HEK293 (cell line): Measurements from ENCODE around the gene ATXN7.

Source experiments
- CTCF ChIA-PET: fragments of 350-600 bp; formaldehyde crosslinking; extraction: SDS; loops from one replicate; lab custom pipeline; 2021; ENCODE audit warnings: antibody characterized with exemption; lab: Yijun Ruan, JAX
- POLR2A ChIA-PET: fragments of 300-600 bp; formaldehyde crosslinking; extraction: SDS; loops from one replicate; lab custom pipeline; 2020; ENCODE audit warnings: antibody characterized with exemption, inconsistent platforms; lab: Yijun Ruan, JAX
- H3K27ac ChIP-seq: fragments of 200-500 bp; sonication (Bioruptor generic); 2 replicates; pipeline ENCODE4 v1.5.1; 2014; ENCODE audit warnings: low read depth, low read length, control low read depth, inconsistent platforms; ENCODE audit errors: extremely low read depth
- H3K36me3 ChIP-seq, 2 experiments: fragments of 200-500 bp in 1 of 2; sonication (Bioruptor generic) in 1 of 2; 1 replicate in 1 of 2; 2 replicates in 1 of 2; pipeline ENCODE4 v1.5.1; 2014 to 2017; ENCODE audit warnings: inconsistent platforms in 2 of 2, low read length in 2 of 2; ENCODE audit not compliant: control insufficient read depth in 2 of 2, insufficient read depth in 1 of 2
- H3K4me1 ChIP-seq: fragments of 200-500 bp; sonication (Bioruptor generic); 2 replicates; pipeline ENCODE4 v1.5.1; 2014; ENCODE audit warnings: mild to moderate bottlenecking, low read length, inconsistent platforms; ENCODE audit not compliant: control insufficient read depth, insufficient read depth
- H3K4me3 ChIP-seq: 2 replicates; pipeline ENCODE4 v1.5.1; 2011; ENCODE audit warnings: low read depth, mild to moderate bottlenecking, control low read depth, low read length, moderate library complexity
- H3K9me3 ChIP-seq: fragments of 200-500 bp; sonication (Bioruptor generic); 2 replicates; pipeline ENCODE4 v1.5.1; 2014; ENCODE audit warnings: low read depth, low read length, inconsistent platforms; ENCODE audit not compliant: control insufficient read depth, insufficient read depth
- FEZF1 ChIP-seq: fragments of 450-650 bp; formaldehyde crosslinking; IDR thresholded peaks from 2 replicates; pipeline ENCODE4 v1.5.1; 2016; ENCODE audit warnings: missing biosample characterization, missing genetic modification characterization
- HOXC10 ChIP-seq: sonication (generic); formaldehyde crosslinking; IDR thresholded peaks from 2 replicates; pipeline ENCODE4 v1.8.1; 2023; ENCODE audit warnings: mild to moderate bottlenecking, missing genetic modification reagents
- KLF7 ChIP-seq: fragments of 450-650 bp; formaldehyde crosslinking; IDR thresholded peaks from 2 replicates; pipeline ENCODE4 v1.5.1; 2016; ENCODE audit warnings: missing biosample characterization, missing genetic modification characterization, borderline replicate concordance
- PRDM1 ChIP-seq: fragments of 450-650 bp; formaldehyde crosslinking; IDR thresholded peaks from 2 replicates; pipeline ENCODE4; 2016; ENCODE audit warnings: missing biosample characterization, missing genetic modification characterization
- SP2 ChIP-seq: fragments of 450-650 bp; formaldehyde crosslinking; IDR thresholded peaks from 2 replicates; pipeline ENCODE4 v1.5.1; 2016; ENCODE audit warnings: missing biosample characterization, missing genetic modification characterization
- SP7 ChIP-seq: fragments of 450-650 bp; formaldehyde crosslinking; IDR thresholded peaks from 2 replicates; pipeline ENCODE4 v1.5.1; 2016; ENCODE audit warnings: missing biosample characterization, missing genetic modification characterization
- ZBTB17 ChIP-seq: fragments of 450-650 bp; formaldehyde crosslinking; IDR thresholded peaks from 2 replicates; pipeline ENCODE4 v1.5.1; 2016; ENCODE audit warnings: missing biosample characterization, missing genetic modification characterization
- ZNF133 ChIP-seq: fragments of 450-650 bp; formaldehyde crosslinking; IDR thresholded peaks from 2 replicates; pipeline ENCODE4 v1.5.1; 2016; ENCODE audit warnings: missing biosample characterization, missing genetic modification characterization
- ZNF175 ChIP-seq: fragments of 450-650 bp; formaldehyde crosslinking; IDR thresholded peaks from 2 replicates; pipeline ENCODE4 v1.5.1; 2016; ENCODE audit warnings: missing biosample characterization, missing genetic modification characterization
- ZNF350 ChIP-seq: fragments of 450-650 bp; formaldehyde crosslinking; IDR thresholded peaks from 2 replicates; pipeline ENCODE4 v1.5.0; 2017; ENCODE audit warnings: missing biosample characterization, mild to moderate bottlenecking, missing genetic modification characterization
- ZNF354C ChIP-seq: fragments of 450-650 bp; formaldehyde crosslinking; IDR thresholded peaks from 2 replicates; pipeline ENCODE4 v1.5.1; 2016; ENCODE audit warnings: missing biosample characterization, missing genetic modification characterization, low read depth, borderline replicate concordance
- ZNF544 ChIP-seq: fragments of 450-650 bp; formaldehyde crosslinking; IDR thresholded peaks from 2 replicates; pipeline ENCODE4 v1.5.0; 2017; ENCODE audit warnings: missing biosample characterization, missing genetic modification characterization
- ZNF664 ChIP-seq: fragments of 450-650 bp; formaldehyde crosslinking; IDR thresholded peaks from 2 replicates; pipeline ENCODE4 v1.5.1; 2016; ENCODE audit warnings: missing biosample characterization, missing genetic modification characterization
- ZNF785 ChIP-seq: fragments of 450-650 bp; formaldehyde crosslinking; IDR thresholded peaks from 2 replicates; pipeline ENCODE4 v1.5.1; 2016; ENCODE audit warnings: missing biosample characterization, missing genetic modification characterization
- TF ChIP-seq, protein P1 (sequence below): fragments of 450-650 bp; formaldehyde crosslinking; IDR thresholded peaks from 2 replicates; pipeline ENCODE4 v1.5.1; 2016; ENCODE audit warnings: missing biosample characterization, missing genetic modification characterization, borderline replicate concordance
- TF ChIP-seq, protein P2 (sequence below): fragments of 450-650 bp; formaldehyde crosslinking; IDR thresholded peaks from 2 replicates; pipeline ENCODE4 v1.5.1; 2017; ENCODE audit warnings: missing biosample characterization, missing genetic modification characterization
- TF ChIP-seq, protein P3 (sequence below): fragments of 450-650 bp; formaldehyde crosslinking; IDR thresholded peaks from 2 replicates; pipeline ENCODE4 v1.5.0; 2017; ENCODE audit warnings: missing biosample characterization, missing genetic modification characterization, borderline replicate concordance
- TF ChIP-seq, protein P4 (sequence below): fragments of 450-650 bp; formaldehyde crosslinking; IDR thresholded peaks from 2 replicates; pipeline ENCODE4 v1.5.1; 2017; ENCODE audit warnings: missing biosample characterization, missing genetic modification characterization
- TF ChIP-seq, protein P5 (sequence below): fragments of 450-650 bp; formaldehyde crosslinking; IDR thresholded peaks from 2 replicates; pipeline ENCODE4 v1.5.1; 2016; ENCODE audit warnings: missing biosample characterization, missing genetic modification characterization

Gene ATXN7

DNA sequence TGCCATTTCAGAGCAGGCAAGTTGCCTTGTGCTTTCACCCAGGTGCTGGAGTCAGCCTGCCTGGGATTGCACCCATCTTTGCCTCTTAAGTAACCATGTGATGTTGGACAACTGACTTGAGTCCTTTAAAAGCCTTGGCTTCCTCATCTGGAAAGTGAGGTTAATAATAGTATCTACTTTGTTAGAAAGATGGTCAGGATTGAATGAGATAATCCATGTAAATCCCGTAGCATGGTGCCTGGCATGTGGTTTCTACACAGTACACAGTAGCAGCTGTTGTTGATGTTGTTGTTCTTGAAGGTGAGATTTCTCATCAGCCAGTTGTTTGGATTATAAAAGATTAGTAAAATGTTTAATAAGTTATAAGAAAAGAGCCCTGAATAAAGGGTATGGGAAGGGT lies 110.8 kb downstream of the ATXN7 start (continued):
- TF ChIP-seq, protein P1, sequence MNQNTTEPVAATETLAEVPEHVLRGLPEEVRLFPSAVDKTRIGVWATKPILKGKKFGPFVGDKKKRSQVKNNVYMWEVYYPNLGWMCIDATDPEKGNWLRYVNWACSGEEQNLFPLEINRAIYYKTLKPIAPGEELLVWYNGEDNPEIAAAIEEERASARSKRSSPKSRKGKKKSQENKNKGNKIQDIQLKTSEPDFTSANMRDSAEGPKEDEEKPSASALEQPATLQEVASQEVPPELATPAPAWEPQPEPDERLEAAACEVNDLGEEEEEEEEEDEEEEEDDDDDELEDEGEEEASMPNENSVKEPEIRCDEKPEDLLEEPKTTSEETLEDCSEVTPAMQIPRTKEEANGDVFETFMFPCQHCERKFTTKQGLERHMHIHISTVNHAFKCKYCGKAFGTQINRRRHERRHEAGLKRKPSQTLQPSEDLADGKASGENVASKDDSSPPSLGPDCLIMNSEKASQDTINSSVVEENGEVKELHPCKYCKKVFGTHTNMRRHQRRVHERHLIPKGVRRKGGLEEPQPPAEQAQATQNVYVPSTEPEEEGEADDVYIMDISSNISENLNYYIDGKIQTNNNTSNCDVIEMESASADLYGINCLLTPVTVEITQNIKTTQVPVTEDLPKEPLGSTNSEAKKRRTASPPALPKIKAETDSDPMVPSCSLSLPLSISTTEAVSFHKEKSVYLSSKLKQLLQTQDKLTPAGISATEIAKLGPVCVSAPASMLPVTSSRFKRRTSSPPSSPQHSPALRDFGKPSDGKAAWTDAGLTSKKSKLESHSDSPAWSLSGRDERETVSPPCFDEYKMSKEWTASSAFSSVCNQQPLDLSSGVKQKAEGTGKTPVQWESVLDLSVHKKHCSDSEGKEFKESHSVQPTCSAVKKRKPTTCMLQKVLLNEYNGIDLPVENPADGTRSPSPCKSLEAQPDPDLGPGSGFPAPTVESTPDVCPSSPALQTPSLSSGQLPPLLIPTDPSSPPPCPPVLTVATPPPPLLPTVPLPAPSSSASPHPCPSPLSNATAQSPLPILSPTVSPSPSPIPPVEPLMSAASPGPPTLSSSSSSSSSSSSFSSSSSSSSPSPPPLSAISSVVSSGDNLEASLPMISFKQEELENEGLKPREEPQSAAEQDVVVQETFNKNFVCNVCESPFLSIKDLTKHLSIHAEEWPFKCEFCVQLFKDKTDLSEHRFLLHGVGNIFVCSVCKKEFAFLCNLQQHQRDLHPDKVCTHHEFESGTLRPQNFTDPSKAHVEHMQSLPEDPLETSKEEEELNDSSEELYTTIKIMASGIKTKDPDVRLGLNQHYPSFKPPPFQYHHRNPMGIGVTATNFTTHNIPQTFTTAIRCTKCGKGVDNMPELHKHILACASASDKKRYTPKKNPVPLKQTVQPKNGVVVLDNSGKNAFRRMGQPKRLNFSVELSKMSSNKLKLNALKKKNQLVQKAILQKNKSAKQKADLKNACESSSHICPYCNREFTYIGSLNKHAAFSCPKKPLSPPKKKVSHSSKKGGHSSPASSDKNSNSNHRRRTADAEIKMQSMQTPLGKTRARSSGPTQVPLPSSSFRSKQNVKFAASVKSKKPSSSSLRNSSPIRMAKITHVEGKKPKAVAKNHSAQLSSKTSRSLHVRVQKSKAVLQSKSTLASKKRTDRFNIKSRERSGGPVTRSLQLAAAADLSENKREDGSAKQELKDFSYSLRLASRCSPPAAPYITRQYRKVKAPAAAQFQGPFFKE (tag by site-specific recombination), result no peak
- TF ChIP-seq ZNF785 (tag by site-specific recombination) (no peak), KLF7 (tag by site-specific recombination) (no peak), PRDM1 (tag by site-specific recombination) (no peak), ZNF544 (no peak)
- TF ChIP-seq, protein P2, sequence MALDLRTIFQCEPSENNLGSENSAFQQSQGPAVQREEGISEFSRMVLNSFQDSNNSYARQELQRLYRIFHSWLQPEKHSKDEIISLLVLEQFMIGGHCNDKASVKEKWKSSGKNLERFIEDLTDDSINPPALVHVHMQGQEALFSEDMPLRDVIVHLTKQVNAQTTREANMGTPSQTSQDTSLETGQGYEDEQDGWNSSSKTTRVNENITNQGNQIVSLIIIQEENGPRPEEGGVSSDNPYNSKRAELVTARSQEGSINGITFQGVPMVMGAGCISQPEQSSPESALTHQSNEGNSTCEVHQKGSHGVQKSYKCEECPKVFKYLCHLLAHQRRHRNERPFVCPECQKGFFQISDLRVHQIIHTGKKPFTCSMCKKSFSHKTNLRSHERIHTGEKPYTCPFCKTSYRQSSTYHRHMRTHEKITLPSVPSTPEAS (tag by site-specific recombination), result no peak
- TF ChIP-seq, protein P3, sequence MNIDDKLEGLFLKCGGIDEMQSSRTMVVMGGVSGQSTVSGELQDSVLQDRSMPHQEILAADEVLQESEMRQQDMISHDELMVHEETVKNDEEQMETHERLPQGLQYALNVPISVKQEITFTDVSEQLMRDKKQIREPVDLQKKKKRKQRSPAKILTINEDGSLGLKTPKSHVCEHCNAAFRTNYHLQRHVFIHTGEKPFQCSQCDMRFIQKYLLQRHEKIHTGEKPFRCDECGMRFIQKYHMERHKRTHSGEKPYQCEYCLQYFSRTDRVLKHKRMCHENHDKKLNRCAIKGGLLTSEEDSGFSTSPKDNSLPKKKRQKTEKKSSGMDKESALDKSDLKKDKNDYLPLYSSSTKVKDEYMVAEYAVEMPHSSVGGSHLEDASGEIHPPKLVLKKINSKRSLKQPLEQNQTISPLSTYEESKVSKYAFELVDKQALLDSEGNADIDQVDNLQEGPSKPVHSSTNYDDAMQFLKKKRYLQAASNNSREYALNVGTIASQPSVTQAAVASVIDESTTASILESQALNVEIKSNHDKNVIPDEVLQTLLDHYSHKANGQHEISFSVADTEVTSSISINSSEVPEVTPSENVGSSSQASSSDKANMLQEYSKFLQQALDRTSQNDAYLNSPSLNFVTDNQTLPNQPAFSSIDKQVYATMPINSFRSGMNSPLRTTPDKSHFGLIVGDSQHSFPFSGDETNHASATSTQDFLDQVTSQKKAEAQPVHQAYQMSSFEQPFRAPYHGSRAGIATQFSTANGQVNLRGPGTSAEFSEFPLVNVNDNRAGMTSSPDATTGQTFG (tag by site-specific recombination), result no peak

DNA sequence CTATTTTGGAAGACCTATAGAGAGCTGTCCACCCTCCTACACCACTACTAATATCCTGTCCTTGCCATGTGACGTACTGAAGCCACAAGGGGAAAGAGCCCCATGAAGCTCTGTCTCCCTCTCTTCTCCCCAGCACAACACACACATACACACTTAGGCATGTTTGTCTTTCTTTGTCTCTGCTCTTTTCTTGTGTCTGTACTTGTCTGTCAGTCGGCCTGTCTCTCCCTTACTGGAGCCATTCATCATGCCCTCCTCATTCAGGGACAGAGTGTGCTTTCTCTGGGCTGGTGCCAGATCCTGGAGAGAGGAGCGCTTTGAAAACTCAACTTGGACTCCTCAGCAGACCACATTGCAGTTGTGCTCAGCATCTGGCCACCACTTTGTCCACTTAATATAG lies 112.1 kb downstream of the ATXN7 start:
- Histone ChIP-seq H3K9me3 (no peaks in the 10 kb centered on the region), H3K4me1 (peaks cover 16% of the 10 kb centered on the region), H3K36me3 (peaks cover 0 to 15% of the 10 kb centered on the region in 2 experiments; a peak in 1 of 3 replicates), H3K27ac (no peak overlapping the region), H3K4me3 (no peak overlapping the region)
- POLR2A ChIA-PET, result no interaction called here
- TF ChIP-seq ZNF350 (tag by site-specific recombination) (no peak), SP7 (tag by site-specific recombination) (no peak), ZNF133 (tag by site-specific recombination) (no peak), ZNF664 (tag by site-specific recombination) (no peak), ZBTB17 (peak; percentile 24; the same call in 1 of the 2 replicates), SP2 (no peak), HOXC10 (CRISPR knock-in tag) (no peak), ZNF175 (tag by site-specific recombination) (no peak), FEZF1 (tag by site-specific recombination) (peak; percentile 76), ZNF354C (tag by site-specific recombination) (no peak)
- TF ChIP-seq, protein P4, sequence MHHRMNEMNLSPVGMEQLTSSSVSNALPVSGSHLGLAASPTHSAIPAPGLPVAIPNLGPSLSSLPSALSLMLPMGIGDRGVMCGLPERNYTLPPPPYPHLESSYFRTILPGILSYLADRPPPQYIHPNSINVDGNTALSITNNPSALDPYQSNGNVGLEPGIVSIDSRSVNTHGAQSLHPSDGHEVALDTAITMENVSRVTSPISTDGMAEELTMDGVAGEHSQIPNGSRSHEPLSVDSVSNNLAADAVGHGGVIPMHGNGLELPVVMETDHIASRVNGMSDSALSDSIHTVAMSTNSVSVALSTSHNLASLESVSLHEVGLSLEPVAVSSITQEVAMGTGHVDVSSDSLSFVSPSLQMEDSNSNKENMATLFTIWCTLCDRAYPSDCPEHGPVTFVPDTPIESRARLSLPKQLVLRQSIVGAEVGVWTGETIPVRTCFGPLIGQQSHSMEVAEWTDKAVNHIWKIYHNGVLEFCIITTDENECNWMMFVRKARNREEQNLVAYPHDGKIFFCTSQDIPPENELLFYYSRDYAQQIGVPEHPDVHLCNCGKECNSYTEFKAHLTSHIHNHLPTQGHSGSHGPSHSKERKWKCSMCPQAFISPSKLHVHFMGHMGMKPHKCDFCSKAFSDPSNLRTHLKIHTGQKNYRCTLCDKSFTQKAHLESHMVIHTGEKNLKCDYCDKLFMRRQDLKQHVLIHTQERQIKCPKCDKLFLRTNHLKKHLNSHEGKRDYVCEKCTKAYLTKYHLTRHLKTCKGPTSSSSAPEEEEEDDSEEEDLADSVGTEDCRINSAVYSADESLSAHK (tag by site-specific recombination), result no peak
- TF ChIP-seq, protein P5, sequence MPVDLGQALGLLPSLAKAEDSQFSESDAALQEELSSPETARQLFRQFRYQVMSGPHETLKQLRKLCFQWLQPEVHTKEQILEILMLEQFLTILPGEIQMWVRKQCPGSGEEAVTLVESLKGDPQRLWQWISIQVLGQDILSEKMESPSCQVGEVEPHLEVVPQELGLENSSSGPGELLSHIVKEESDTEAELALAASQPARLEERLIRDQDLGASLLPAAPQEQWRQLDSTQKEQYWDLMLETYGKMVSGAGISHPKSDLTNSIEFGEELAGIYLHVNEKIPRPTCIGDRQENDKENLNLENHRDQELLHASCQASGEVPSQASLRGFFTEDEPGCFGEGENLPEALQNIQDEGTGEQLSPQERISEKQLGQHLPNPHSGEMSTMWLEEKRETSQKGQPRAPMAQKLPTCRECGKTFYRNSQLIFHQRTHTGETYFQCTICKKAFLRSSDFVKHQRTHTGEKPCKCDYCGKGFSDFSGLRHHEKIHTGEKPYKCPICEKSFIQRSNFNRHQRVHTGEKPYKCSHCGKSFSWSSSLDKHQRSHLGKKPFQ (tag by site-specific recombination), result no peak
- CTCF ChIA-PET, result interaction anchor here (0.5 to 3.0 kb wide), 3 partner anchors 14 to 731 kb away, joined by 3 to 12 read pairs (median 4); no protein-coding TSS in a partner anchor
